PC-3 (cell line): ENCODE data around the gene HHAT. TPM values are rescaled to one million over a fixed set of nuclear protein-coding genes. Genes with fewer than 3 reads are reported as not detected.
A peak's percentile ranks its signal among the peaks of the same experiment; 100 is the strongest.

Source experiments
- ATAC-seq: fragments of 200-7000 bp; cut with Tn5 transposase; 2 replicates; pipeline ENCODE4 v1.9.1; 2020; ENCODE audit warnings: mild to moderate bottlenecking, moderate library complexity
- BruUV-seq: library from RNA; stranded (reverse); fragments of 400-500 nt; replicated peaks from 2 replicates; lab custom pipeline; 2021; lab: Mats Ljungman, UMichigan
- CTCF ChIA-PET: fragments of 300-600 bp; sonication (Branson Sonifier 250); formaldehyde crosslinking; loops from one replicate; lab custom pipeline; 2022; ENCODE audit warnings: antibody characterized with exemption; lab: Charles Lee
- POLR2A ChIA-PET: fragments of 300-600 bp; sonication (Branson Sonifier 250); formaldehyde crosslinking; loops from one replicate; lab custom pipeline; 2022; ENCODE audit warnings: antibody characterized with exemption; ENCODE audit not compliant: unreplicated experiment; lab: Charles Lee
- DNase-seq: peaks from one replicate; pipeline ENCODE4 v3.0.0-alpha.2; 2015
- H2AFZ ChIP-seq: fragments of 300-600 bp; sonication (generic); 2 replicates; pipeline ENCODE4 v1.6.0; 2016; ENCODE audit warnings: antibody characterized with exemption, low read length
- H3F3A ChIP-seq: fragments of 300-600 bp; sonication (generic); one replicate; pipeline ENCODE4 v1.6.0; 2017; ENCODE audit warnings: antibody characterized with exemption, low read length, control low read depth, mild to moderate bottlenecking; ENCODE audit not compliant: unreplicated experiment
- H3K27ac ChIP-seq: fragments of 300-600 bp; sonication (generic); 2 replicates; pipeline ENCODE4 v1.5.1; 2016; ENCODE audit warnings: mild to moderate bottlenecking, low read length
- H3K27me3 ChIP-seq: fragments of 300-600 bp; sonication (generic); 2 replicates; pipeline ENCODE4 v1.6.1; 2016; ENCODE audit warnings: low read length, mixed read lengths
- H3K36me3 ChIP-seq: fragments of 300-600 bp; sonication (generic); 2 replicates; pipeline ENCODE4 v1.6.1; 2016; ENCODE audit warnings: low read depth, mixed run types, low read length, mixed read lengths
- H3K4me1 ChIP-seq: fragments of 300-600 bp; sonication (generic); 2 replicates; pipeline ENCODE4 v1.5.1; 2016; ENCODE audit warnings: low read length; ENCODE audit not compliant: insufficient read depth
- H3K4me2 ChIP-seq: fragments of 300-600 bp; sonication (generic); 2 replicates; pipeline ENCODE4 v1.6.0; 2016; ENCODE audit warnings: low read length
- H3K4me3 ChIP-seq: fragments of 300-600 bp; sonication (generic); 2 replicates; pipeline ENCODE4 v1.5.1; 2016; ENCODE audit warnings: mild to moderate bottlenecking, low read length, mixed read lengths
- H3K79me2 ChIP-seq: fragments of 300-600 bp; sonication (generic); 2 replicates; pipeline ENCODE4 v1.6.1; 2017; ENCODE audit warnings: low read length, mixed read lengths
- H3K9ac ChIP-seq: fragments of 300-600 bp; sonication (generic); 2 replicates; pipeline ENCODE4 v1.6.0; 2016; ENCODE audit warnings: mild to moderate bottlenecking, low read length
- H3K9me2 ChIP-seq: fragments of 300-600 bp; sonication (generic); replicated peaks from 2 replicates; pipeline ENCODE4 v1.6.1; 2016; ENCODE audit warnings: mixed run types, low read length, mixed read lengths
- H3K9me3 ChIP-seq: fragments of 300-600 bp; sonication (generic); 2 replicates; pipeline ENCODE4 v1.6.1; 2016; ENCODE audit warnings: low read length, mixed read lengths
- H4K20me1 ChIP-seq: fragments of 300-600 bp; sonication (generic); 2 replicates; pipeline ENCODE4 v1.6.1; 2016; ENCODE audit warnings: low read length, mixed read lengths
- CTCF ChIP-seq: fragments of 300-600 bp; sonication (generic); conservative IDR thresholded peaks from 2 replicates; pipeline ENCODE4 v1.5.1; 2017; ENCODE audit warnings: antibody characterized with exemption, low read depth, mild to moderate bottlenecking, low read length
- EZH2 ChIP-seq: fragments of 300-600 bp; sonication (generic); IDR thresholded peaks from one replicate; pipeline ENCODE4 v1.6.1; 2017; ENCODE audit warnings: antibody characterized with exemption, mild to moderate bottlenecking, low read length; ENCODE audit not compliant: unreplicated experiment
- EZH2phosphoT487 ChIP-seq: fragments of 300-600 bp; sonication (generic); IDR thresholded peaks from 2 replicates; pipeline ENCODE4 v1.6.1; 2018; ENCODE audit warnings: mild to moderate bottlenecking, antibody characterized with exemption, low read length, borderline replicate concordance
- intact Hi-C: fragments of 100-400 bp; cut with micrococcal nuclease; formaldehyde crosslinking; loops from 2 replicates; pipeline ENCODE4 v1.9.0; 2023
- total RNA-seq: library from RNA; depleted of rRNA; stranded (reverse); fragments of >200 nt; gene quantifications from 2 replicates; pipeline ENCODE4 v1.2.3, GENCODE V29; 2014

HHAT gene
- total RNA-seq, 1 experiment from 2014 or later = 3.4 TPM

DNA sequence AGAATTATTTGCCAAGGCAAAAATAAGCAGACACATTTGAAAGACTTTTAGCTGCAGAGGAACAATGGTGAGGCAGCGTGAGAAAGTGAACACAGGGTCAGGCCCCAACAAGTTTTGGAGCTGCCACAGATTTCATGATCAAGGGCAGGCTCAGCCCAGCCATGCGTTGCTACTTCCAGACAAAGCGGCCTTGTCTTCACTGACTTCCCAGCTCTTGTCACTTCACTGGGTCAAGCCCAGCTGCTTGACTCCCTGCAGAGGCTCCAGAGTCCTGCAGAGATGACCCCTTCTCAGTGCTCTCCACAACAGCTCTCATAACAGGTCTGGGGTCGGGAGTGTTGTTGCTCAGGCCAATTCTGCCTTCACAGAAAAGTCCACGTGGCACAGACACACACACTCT lies 35.8 kb downstream of the HHAT start:
- Histone ChIP-seq H3K27ac (no peak overlapping the region), H3F3A (no peaks in the 10 kb centered on the region), H3K36me3 (no peaks in the 10 kb centered on the region), H3K4me2 (no peak overlapping the region), H3K9me3 (no peaks in the 10 kb centered on the region), H3K27me3 (no peaks in the 10 kb centered on the region), H3K9ac (no peak overlapping the region), H2AFZ (no peak overlapping the region), H3K4me1 (peaks cover 7% of the 10 kb centered on the region; the same call in 1 of the 2 replicates), H4K20me1 (no peaks in the 10 kb centered on the region), H3K9me2 (no peaks in the 10 kb centered on the region), H3K79me2 (no peaks in the 10 kb centered on the region), H3K4me3 (no peak overlapping the region)
- ChIA-PET POLR2A (no interaction called here), CTCF (no interaction called here)
- ATAC-seq = no peak
- no peak for DNase-seq
- intact Hi-C loops = no loop called here
- no TSS peak for BruUV-seq
- TF ChIP-seq EZH2 (no peak), EZH2phosphoT487 (no peak), CTCF (no peak)

DNA sequence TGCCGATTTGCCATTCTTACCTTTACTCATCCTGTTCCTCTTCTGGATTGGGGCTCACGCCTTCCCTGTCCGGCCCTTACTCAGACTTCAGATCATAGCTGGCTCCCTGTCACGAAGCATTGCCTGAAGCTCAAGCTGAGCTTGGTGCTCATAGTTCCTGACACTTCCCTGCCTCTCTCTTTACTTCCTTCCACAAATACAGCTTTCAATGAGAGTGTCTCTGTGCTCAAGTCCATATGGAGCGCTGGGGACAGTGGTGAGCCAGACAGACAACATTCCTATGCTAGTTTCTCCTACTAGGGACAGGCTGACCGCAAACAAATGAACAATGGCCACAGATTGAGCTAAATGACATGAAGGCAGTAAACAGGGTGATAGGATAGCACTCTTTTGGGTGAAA lies 38.1 kb downstream of the HHAT start:
- H3K4me2 ChIP-seq = no peak overlapping the region
- TF ChIP-seq EZH2 (no peak), CTCF (no peak), EZH2phosphoT487 (no peak)
- POLR2A ChIA-PET = no interaction called here
- H3F3A ChIP-seq = no peaks in the 10 kb centered on the region
- H3K9me2 ChIP-seq = no peaks in the 10 kb centered on the region
- no peak overlapping the region for H3K27ac ChIP-seq
- DNase-seq (peak; percentile 19), ATAC-seq (peak; percentile 35; the same call in 1 of the 2 replicates)
- BruUV-seq = no TSS peak
- no peak overlapping the region for H2AFZ ChIP-seq
- intact Hi-C loops = no loop called here
- H3K4me1 ChIP-seq = peaks cover 5% of the 10 kb centered on the region; the same call in 1 of the 2 replicates
- no peaks in the 10 kb centered on the region for H3K36me3 ChIP-seq
- no peaks in the 10 kb centered on the region for H4K20me1 ChIP-seq
- H3K4me3 ChIP-seq = no peak overlapping the region
- no peaks in the 10 kb centered on the region for H3K79me2 ChIP-seq
- CTCF ChIA-PET = no interaction called here
- no peaks in the 10 kb centered on the region for H3K27me3 ChIP-seq
- no peaks in the 10 kb centered on the region for H3K9me3 ChIP-seq
- H3K9ac ChIP-seq = no peak overlapping the region

DNA sequence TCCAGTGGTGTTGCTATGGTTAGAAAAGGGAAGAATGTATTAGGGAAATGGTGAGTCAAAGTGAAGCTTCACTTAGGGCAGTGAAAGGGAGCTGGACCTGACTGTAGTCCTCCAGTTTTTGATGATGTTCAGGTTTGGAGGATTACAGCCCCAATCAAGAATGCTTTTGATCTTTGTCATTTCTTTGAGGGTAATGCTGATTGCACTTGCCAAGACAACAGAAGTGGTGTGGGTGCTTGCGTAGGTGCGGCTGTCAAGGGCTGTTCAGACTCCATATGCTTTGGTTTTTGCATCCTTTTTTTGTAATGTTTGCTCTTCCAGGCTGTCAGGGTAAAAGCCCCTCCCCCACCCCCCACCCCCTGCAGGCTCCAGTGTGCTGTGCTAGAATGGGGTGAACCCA lies 38.9 kb downstream of the HHAT start:
- DNase-seq (no peak), ATAC-seq (no peak)
- Histone ChIP-seq H3K4me1 (peaks cover 9% of the 10 kb centered on the region; the same call in 1 of the 2 replicates), H2AFZ (no peak overlapping the region), H3K27me3 (no peaks in the 10 kb centered on the region), H4K20me1 (no peaks in the 10 kb centered on the region), H3K9me2 (no peaks in the 10 kb centered on the region), H3K79me2 (no peaks in the 10 kb centered on the region), H3K36me3 (no peaks in the 10 kb centered on the region), H3K4me3 (no peak overlapping the region), H3K4me2 (no peak overlapping the region), H3F3A (no peaks in the 10 kb centered on the region), H3K27ac (no peak overlapping the region), H3K9ac (no peak overlapping the region), H3K9me3 (no peaks in the 10 kb centered on the region)
- BruUV-seq = no TSS peak
- POLR2A ChIA-PET = interaction anchor here (0.8 kb wide), 1 partner anchor 105 kb away, joined by 3 read pairs; no protein-coding TSS in a partner anchor
- no peak for TF ChIP-seq EZH2
- TF ChIP-seq CTCF = no peak
- TF ChIP-seq EZH2phosphoT487 = no peak
- intact Hi-C loops = no loop called here
- CTCF ChIA-PET = no interaction called here
